ENCODE measurements around the gene TUFT1. TPM values are rescaled to one million over a fixed set of nuclear protein-coding genes. Genes with fewer than 3 reads are reported as not detected.
A peak's percentile ranks its signal among the peaks of the same experiment; 100 is the strongest.

The TUFT1 gene
- total RNA-seq, 1 experiment from 2014 or later: 12.3 TPM

DNA sequence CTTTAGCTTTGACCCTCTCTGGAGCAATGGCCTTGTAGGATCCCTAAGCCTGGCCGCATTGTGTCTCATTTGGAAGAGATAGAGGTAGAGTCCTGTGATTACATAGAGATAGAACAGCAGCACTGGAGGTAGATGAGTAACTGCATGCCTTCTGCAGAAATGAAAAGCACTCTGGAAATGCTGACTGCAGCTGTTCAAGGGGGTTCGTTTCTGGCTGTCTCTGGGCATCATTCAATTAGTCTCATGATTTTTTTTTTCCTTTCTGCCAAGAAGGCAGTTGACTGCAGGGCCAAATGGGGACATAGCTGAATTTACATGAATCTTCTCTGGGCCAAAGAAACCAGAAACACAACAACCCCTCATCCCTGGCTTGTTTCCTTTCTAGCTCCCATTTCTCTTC is 43.7 kb downstream of the TUFT1 start:
- intact Hi-C loops (cut with micrococcal nuclease): no loop called here
- Histone ChIP-seq H3K27ac (ENCODE audit: low read depth, low read length) (no peak overlapping the region), H3K36me3 (ENCODE audit: control insufficient read depth in 1 of 2, insufficient read depth in 2 of 2, low read length in 2 of 2) (0 out of 4 replicates have a peak, but pooled peaks cover 0 to 3% of the 10 kb centered on the region in 2 experiments), H2AFZ (ENCODE audit: low read depth, low read length, poor library complexity, severe bottlenecking) (no peak overlapping the region), H3K27me3 (ENCODE audit: insufficient read depth, low read length) (no peaks in the 10 kb centered on the region), H3K4me3 (replicated peaks in 1 of 2; ENCODE audit: low read depth in 1 of 2, low read length in 2 of 2) (no peak overlapping the region), H3K79me2 (ENCODE audit: insufficient read depth, low read length) (no peaks in the 10 kb centered on the region), H3K9me3 (ENCODE audit: control insufficient read depth in 1 of 2, insufficient read depth in 1 of 2, low read depth in 1 of 2, low read length in 2 of 2) (no peaks in the 10 kb centered on the region), H3K9ac (ENCODE audit: low read length) (no peak overlapping the region), H3K9me2 (ENCODE audit: insufficient read depth) (no peaks in the 10 kb centered on the region), H3K4me2 (ENCODE audit: low read length) (peak overlapping the region; percentile 34; the same call in 1 of the 2 replicates), H4K20me1 (ENCODE audit: insufficient read depth) (no peaks in the 10 kb centered on the region), H3K4me1 (ENCODE audit: control insufficient read depth in 1 of 2, insufficient read depth in 2 of 2, low read length in 2 of 2) (peaks cover 15 to 33% of the 10 kb centered on the region in 2 experiments)
- ChIA-PET CTCF (no interaction called here), RAD21 (ENCODE audit: low non-redundant PET in 1 of 2, low total read pairs in 2 of 2, uncharacterized antibody in 2 of 2, unreplicated experiment in 2 of 2) (no interaction called here), POLR2A (no interaction called here)
- no peak for TF ChIP-seq ZNF274 (IDR thresholded peaks at IDR 0.05; ENCODE audit: low read depth, low read length)
- TF ChIP-seq YY1 (IDR thresholded peaks at IDR 0.05; ENCODE audit: extremely low read depth, insufficient replicate concordance, low read depth, low read length): no peak
- no peak for TF ChIP-seq POLR2AphosphoS5 (IDR thresholded peaks at IDR 0.05; ENCODE audit: low read depth, low read length)
- TF ChIP-seq CEBPB (IDR thresholded peaks at IDR 0.05; ENCODE audit: low read depth): no peak
- DNase-seq (ENCODE audit: low read depth, low spot score) (no peak), ATAC-seq (no peak)
- no TSS peak for BruUV-seq (replicated peaks)

DNA sequence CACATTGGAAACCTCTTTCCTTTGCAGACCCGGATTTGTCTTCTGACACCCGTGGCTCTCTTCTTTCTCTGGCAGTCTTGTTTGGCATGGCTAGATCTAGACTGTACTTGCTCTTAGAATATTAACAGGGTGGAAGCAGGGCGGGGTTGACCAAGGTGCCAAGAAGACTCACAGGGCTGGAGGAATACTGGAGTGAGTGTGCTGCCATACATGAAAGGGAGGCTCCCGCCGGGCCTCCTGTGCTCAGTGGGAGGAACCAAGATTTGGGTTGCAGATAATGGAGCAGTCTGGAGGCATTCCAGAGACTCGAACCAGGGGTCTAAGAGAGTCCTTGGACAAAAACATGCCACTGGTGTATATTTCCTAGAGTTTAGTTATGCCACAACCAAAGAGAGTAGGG is 44.2 kb downstream of the TUFT1 start:
- peaks cover 15 to 28% of the 10 kb centered on the region in 2 experiments for H3K4me1 ChIP-seq (ENCODE audit: control insufficient read depth in 1 of 2, insufficient read depth in 2 of 2, low read length in 2 of 2)
- no peaks in the 10 kb centered on the region for H3K79me2 ChIP-seq (ENCODE audit: insufficient read depth, low read length)
- intact Hi-C loops (cut with micrococcal nuclease): no loop called here
- no peak overlapping the region for H3K4me3 ChIP-seq (replicated peaks in 1 of 2; ENCODE audit: low read depth in 1 of 2, low read length in 2 of 2)
- no peaks in the 10 kb centered on the region for H4K20me1 ChIP-seq (ENCODE audit: insufficient read depth)
- H3K27ac ChIP-seq (ENCODE audit: low read depth, low read length): no peak overlapping the region
- H3K9me3 ChIP-seq (ENCODE audit: control insufficient read depth in 1 of 2, insufficient read depth in 1 of 2, low read depth in 1 of 2, low read length in 2 of 2): no peaks in the 10 kb centered on the region
- DNase-seq (ENCODE audit: low read depth, low spot score) (no peak), ATAC-seq (0 out of 2 replicates have a peak, but pooled peaks have one; percentile 29)
- RAD21 ChIA-PET (ENCODE audit: low non-redundant PET in 1 of 2, low total read pairs in 2 of 2, uncharacterized antibody in 2 of 2, unreplicated experiment in 2 of 2): no interaction called here
- no peaks in the 10 kb centered on the region for H3K27me3 ChIP-seq (ENCODE audit: insufficient read depth, low read length)
- 0 out of 4 replicates have a peak, but pooled peaks cover 0 to 3% of the 10 kb centered on the region in 2 experiments for H3K36me3 ChIP-seq (ENCODE audit: control insufficient read depth in 1 of 2, insufficient read depth in 2 of 2, low read length in 2 of 2)
- H2AFZ ChIP-seq (ENCODE audit: low read depth, low read length, poor library complexity, severe bottlenecking): no peak overlapping the region
- no TSS peak for BruUV-seq (replicated peaks)
- no peak overlapping the region for H3K9ac ChIP-seq (ENCODE audit: low read length)
- CTCF ChIA-PET: no interaction called here
- peak overlapping the region; percentile 34 for H3K4me2 ChIP-seq (ENCODE audit: low read length)
- H3K9me2 ChIP-seq (ENCODE audit: insufficient read depth): no peaks in the 10 kb centered on the region
- no peak for TF ChIP-seq SRF (IDR thresholded peaks at IDR 0.05; ENCODE audit: low read depth)
- TF ChIP-seq ZNF274 (IDR thresholded peaks at IDR 0.05; ENCODE audit: low read depth, low read length): no peak
- TF ChIP-seq EZH2phosphoT487 (IDR thresholded peaks at IDR 0.05; ENCODE audit: borderline replicate concordance): no peak
- TF ChIP-seq, protein P1, sequence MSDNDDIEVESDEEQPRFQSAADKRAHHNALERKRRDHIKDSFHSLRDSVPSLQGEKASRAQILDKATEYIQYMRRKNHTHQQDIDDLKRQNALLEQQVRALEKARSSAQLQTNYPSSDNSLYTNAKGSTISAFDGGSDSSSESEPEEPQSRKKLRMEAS (IDR thresholded peaks at IDR 0.05): no peak
- TF ChIP-seq, protein P2, sequence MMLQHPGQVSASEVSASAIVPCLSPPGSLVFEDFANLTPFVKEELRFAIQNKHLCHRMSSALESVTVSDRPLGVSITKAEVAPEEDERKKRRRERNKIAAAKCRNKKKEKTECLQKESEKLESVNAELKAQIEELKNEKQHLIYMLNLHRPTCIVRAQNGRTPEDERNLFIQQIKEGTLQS (IDR thresholded peaks at IDR 0.05): no peak
- TF ChIP-seq POLR2AphosphoS5 (IDR thresholded peaks at IDR 0.05; ENCODE audit: low read depth, low read length): no peak
- no peak for TF ChIP-seq SIN3A (IDR thresholded peaks at IDR 0.05; ENCODE audit: low read depth)
- POLR2A ChIA-PET: no interaction called here
